Neural progenitor cell (in vitro differentiated cells): ENCODE data around the gene IGLON5. TPM values are rescaled to one million over a fixed set of nuclear protein-coding genes. Genes with fewer than 3 reads are reported as not detected.

ENCODE experiments used
- DNase-seq: peaks from one replicate; pipeline ENCODE4 v3.0.0-alpha.2; 2016; ENCODE audit warnings: low spot score
- H2AFZ ChIP-seq: fragments of 200-600 bp; sonication (generic); replicated peaks from 2 replicates; pipeline ENCODE4 v1.6.1; 2016; ENCODE audit warnings: antibody characterized with exemption
- H3F3A ChIP-seq: fragments of 200-600 bp; sonication (generic); 2 replicates; pipeline ENCODE4 v1.6.1; 2016; ENCODE audit warnings: antibody characterized with exemption, low read depth
- H3K27ac ChIP-seq: fragments of 200-600 bp; sonication (generic); 2 replicates; pipeline ENCODE4 v1.5.1; 2016; ENCODE audit warnings: mild to moderate bottlenecking
- H3K27me3 ChIP-seq: fragments of 200-600 bp; sonication (generic); 2 replicates; pipeline ENCODE4 v1.6.1; 2016; ENCODE audit warnings: mild to moderate bottlenecking, moderate library complexity
- H3K36me3 ChIP-seq: fragments of 200-600 bp; sonication (generic); 2 replicates; pipeline ENCODE4 v1.5.1; 2016
- H3K4me1 ChIP-seq: fragments of 200-600 bp; sonication (generic); 2 replicates; pipeline ENCODE4 v1.6.1; 2016; ENCODE audit warnings: mixed run types
- H3K4me2 ChIP-seq: fragments of 200-600 bp; sonication (generic); 2 replicates; pipeline ENCODE4 v1.6.1; 2016
- H3K4me3 ChIP-seq: fragments of 200-600 bp; sonication (generic); 2 replicates; pipeline ENCODE4 v1.5.1; 2016
- H3K79me2 ChIP-seq: fragments of 200-600 bp; sonication (generic); 2 replicates; pipeline ENCODE4 v1.6.1; 2016; ENCODE audit warnings: low read depth
- H3K9ac ChIP-seq: fragments of 200-600 bp; sonication (generic); 2 replicates; pipeline ENCODE4 v1.6.1; 2016
- H3K9me3 ChIP-seq: fragments of 200-600 bp; sonication (generic); 2 replicates; pipeline ENCODE4 v1.5.1; 2016; ENCODE audit warnings: low read depth
- H4K20me1 ChIP-seq: fragments of 200-600 bp; sonication (generic); 2 replicates; pipeline ENCODE4 v1.6.1; 2016; ENCODE audit warnings: low read depth
- H3K27ac Mint-ChIP-seq: 3 replicates; pipeline ENCODE4 v1.8.0; 2021; ENCODE audit warnings: mixed read lengths
- H3K27me3 Mint-ChIP-seq: 2 replicates; pipeline ENCODE4 v1.8.0; 2022; ENCODE audit warnings: low read depth, mild to moderate bottlenecking, inconsistent platforms, moderate library complexity, mixed read lengths; ENCODE audit not compliant: insufficient read depth
- H3K36me3 Mint-ChIP-seq: 3 replicates; pipeline ENCODE4 v1.8.0; 2021; ENCODE audit warnings: mixed read lengths
- H3K4me1 Mint-ChIP-seq: 3 replicates; pipeline ENCODE4 v1.8.0; 2021; ENCODE audit warnings: mixed read lengths
- H3K4me3 Mint-ChIP-seq: 3 replicates; pipeline ENCODE4 v1.8.0; 2021; ENCODE audit warnings: mild to moderate bottlenecking, moderate library complexity, mixed read lengths
- H3K9me3 Mint-ChIP-seq: 3 replicates; pipeline ENCODE4 v1.8.0; 2020; ENCODE audit warnings: mixed read lengths
- CTCF ChIP-seq: fragments of 200-600 bp; sonication (generic); IDR thresholded peaks from 2 replicates; pipeline ENCODE4 v1.5.1; 2017; ENCODE audit warnings: antibody characterized with exemption, mild to moderate bottlenecking
- EZH2 ChIP-seq: fragments of 200-600 bp; sonication (generic); IDR thresholded peaks from 2 replicates; pipeline ENCODE4 v1.6.1; 2017; ENCODE audit warnings: antibody characterized with exemption, mild to moderate bottlenecking, moderate library complexity
- EZH2phosphoT487 ChIP-seq: fragments of 200-600 bp; sonication (generic); IDR thresholded peaks from 2 replicates; pipeline ENCODE4 v1.6.1; 2017; ENCODE audit warnings: antibody characterized with exemption
- total RNA-seq: library from RNA; depleted of rRNA; stranded (reverse); fragments of >200 nt; gene quantifications from 2 replicates; pipeline ENCODE4 v1.2.3, GENCODE V29; 2015; ENCODE audit warnings: low replicate concordance

The IGLON5 gene
- total RNA-seq, 1 donor from 2014 or later: 5.4 TPM

GRCh38 chr19:51339313-51339686, 27.9 kb downstream of the IGLON5 start:
- Histone ChIP-seq H3K4me2 (peak overlapping the region; percentile 74), H3K27me3 (peaks cover 24% of the 10 kb centered on the region), H3K9ac (no peak overlapping the region), H3K4me3 (peak overlapping the region; percentile 85), H3F3A (peaks cover 6% of the 10 kb centered on the region), H3K27ac (no peak overlapping the region), H3K4me1 (peaks cover 4% of the 10 kb centered on the region), H3K79me2 (no peaks in the 10 kb centered on the region), H3K9me3 (no peaks in the 10 kb centered on the region), H3K36me3 (no peaks in the 10 kb centered on the region), H4K20me1 (no peaks in the 10 kb centered on the region), H2AFZ (peak overlapping the region; percentile 92)
- Mint-ChIP-seq H3K4me3 (peak overlapping the region; percentile 93), H3K4me1 (peaks cover 8% of the 10 kb centered on the region), H3K27me3 (peaks cover 3% of the 10 kb centered on the region), H3K36me3 (no peaks in the 10 kb centered on the region), H3K27ac (peak overlapping the region; percentile 17), H3K9me3 (no peaks in the 10 kb centered on the region)
- peak; percentile 85 for DNase-seq
- TF ChIP-seq EZH2: no peak
- no peak for TF ChIP-seq EZH2phosphoT487
- no peak for TF ChIP-seq CTCF

- H3K27me3 ChIP-seq: peaks cover 24% of the 10 kb centered on the region
- no peak overlapping the region for H3K27ac ChIP-seq
- peak overlapping the region; percentile 92 for H2AFZ ChIP-seq
- Mint-ChIP-seq H3K36me3 (peaks cover 2% of the 10 kb centered on the region), H3K4me3 (peak overlapping the region; percentile 93), H3K27ac (no peak overlapping the region), H3K4me1 (peaks cover 8% of the 10 kb centered on the region), H3K9me3 (no peaks in the 10 kb centered on the region), H3K27me3 (peaks cover 6% of the 10 kb centered on the region)
- TF ChIP-seq EZH2 (peak; percentile 53), EZH2phosphoT487 (no peak), CTCF (peak; percentile 40)
- H3K9ac ChIP-seq: no peak overlapping the region
- peak; percentile 98 for DNase-seq
- H3K4me3 ChIP-seq: peak overlapping the region; percentile 85
- peaks cover 4% of the 10 kb centered on the region for H3K4me1 ChIP-seq
- no peaks in the 10 kb centered on the region for H3K9me3 ChIP-seq
- peak overlapping the region; percentile 89 for H3K4me2 ChIP-seq
- H4K20me1 ChIP-seq: no peaks in the 10 kb centered on the region
- H3F3A ChIP-seq: peaks cover 6% of the 10 kb centered on the region
- no peaks in the 10 kb centered on the region for H3K36me3 ChIP-seq
- H3K79me2 ChIP-seq: no peaks in the 10 kb centered on the region
Observed at GRCh38 chr19:51339687-51340656, 28.5 kb downstream of the IGLON5 start.

GRCh38 chr19:51341066-51341465, 29.6 kb downstream of the IGLON5 start:
- H4K20me1 ChIP-seq: no peaks in the 10 kb centered on the region
- no peaks in the 10 kb centered on the region for H3K9me3 Mint-ChIP-seq
- H2AFZ ChIP-seq: no peak overlapping the region
- H3K4me2 ChIP-seq: no peak overlapping the region
- H3K27ac Mint-ChIP-seq: peak overlapping the region; percentile 57
- H3K9ac ChIP-seq: no peak overlapping the region
- TF ChIP-seq EZH2 (no peak), CTCF (no peak), EZH2phosphoT487 (no peak)
- no peaks in the 10 kb centered on the region for H3K9me3 ChIP-seq
- H3K27me3 Mint-ChIP-seq: peaks cover 6% of the 10 kb centered on the region
- H3K27ac ChIP-seq: no peak overlapping the region
- DNase-seq: no peak
- peaks cover 6% of the 10 kb centered on the region for H3K36me3 Mint-ChIP-seq
- H3K27me3 ChIP-seq: peaks cover 24% of the 10 kb centered on the region
- H3K4me1 Mint-ChIP-seq: peaks cover 8% of the 10 kb centered on the region
- no peaks in the 10 kb centered on the region for H3K36me3 ChIP-seq
- H3K4me1 ChIP-seq: peaks cover 4% of the 10 kb centered on the region
- H3K79me2 ChIP-seq: no peaks in the 10 kb centered on the region
- H3K4me3 Mint-ChIP-seq: peak overlapping the region; percentile 84
- no peak overlapping the region for H3K4me3 ChIP-seq
- peaks cover 6% of the 10 kb centered on the region for H3F3A ChIP-seq
